Activated CD4-positive, alpha-beta T cell treated with anti-CD3 and anti-CD28 coated beads, Interleukin-2, amount 10 ng/mL, durations not matched to agents 7 days and 5 days (primary cell): Measurements from ENCODE around the gene TMEM207. TPM values are rescaled to one million over a fixed set of nuclear protein-coding genes. Genes with fewer than 3 reads are reported as not detected.

Source experiments
- CTCF ChIA-PET: fragments of 350-600 bp; sonication (Branson Sonifier 250); formaldehyde crosslinking; loops from one replicate; lab custom pipeline; 2021; ENCODE audit warnings: antibody characterized with exemption; lab: Charles Lee
- POLR2A ChIA-PET: fragments of 350-600 bp; sonication (Branson Sonifier 250); formaldehyde crosslinking; loops from one replicate; lab custom pipeline; 2021; ENCODE audit warnings: antibody characterized with exemption; lab: Charles Lee
- DNase-seq: peaks from one replicate; pipeline ENCODE4 v3.0.0-alpha.2; 2020
- H3K27ac Mint-ChIP-seq: one replicate; pipeline ENCODE4 v1.8.0; 2021; ENCODE audit warnings: mild to moderate bottlenecking, moderate library complexity, mixed read lengths
- H3K27me3 Mint-ChIP-seq: one replicate; pipeline ENCODE4 v1.8.0; 2021; ENCODE audit warnings: mixed read lengths
- H3K36me3 Mint-ChIP-seq: one replicate; pipeline ENCODE4 v1.8.0; 2021; ENCODE audit warnings: low read depth, mixed read lengths
- H3K4me1 Mint-ChIP-seq: one replicate; pipeline ENCODE4 v1.8.0; 2021; ENCODE audit warnings: mixed read lengths
- H3K4me3 Mint-ChIP-seq: one replicate; pipeline ENCODE4 v1.8.0; 2021; ENCODE audit warnings: mild to moderate bottlenecking, moderate library complexity, mixed read lengths
- H3K9me3 Mint-ChIP-seq: one replicate; pipeline ENCODE4 v1.8.0; 2021; ENCODE audit warnings: mixed read lengths
- total RNA-seq, 2 experiments: library from RNA; stranded (reverse); gene quantifications; one replicate each; pipeline ENCODE4 v1.2.3, GENCODE V29; 2021

Gene TMEM207
- total RNA-seq, 2 experiments from 2014 or later: not detected

DNA sequence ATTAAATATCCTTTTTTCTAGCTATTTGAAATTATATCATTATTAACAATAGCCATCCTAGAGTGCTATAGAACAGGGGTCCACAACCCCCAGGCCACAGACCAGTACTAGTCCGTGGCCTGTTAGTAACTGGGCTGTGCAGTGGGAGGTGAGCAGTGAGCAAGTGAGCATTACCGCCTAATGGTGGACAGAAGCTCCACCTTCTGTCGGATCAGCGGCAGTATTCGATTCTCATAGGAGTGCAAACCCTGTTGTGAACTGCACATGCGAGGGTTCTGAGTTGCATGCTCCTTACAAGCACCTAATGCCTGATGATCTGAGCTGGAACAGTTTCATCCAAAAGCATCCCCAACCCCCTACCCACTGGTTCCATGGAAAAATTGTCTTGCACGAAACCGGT is 50.0 kb downstream of the TMEM207 start:
- no peaks in the 10 kb centered on the region for H3K36me3 Mint-ChIP-seq
- H3K4me3 Mint-ChIP-seq: no peak overlapping the region
- H3K27ac Mint-ChIP-seq: no peak overlapping the region
- peaks cover 2% of the 10 kb centered on the region for H3K27me3 Mint-ChIP-seq
- ChIA-PET POLR2A (no interaction called here), CTCF (interaction anchor here (1.1 kb wide), 1 partner anchor 14 kb away, joined by 5 read pairs; no protein-coding TSS in a partner anchor)
- H3K4me1 Mint-ChIP-seq: no peaks in the 10 kb centered on the region
- no peaks in the 10 kb centered on the region for H3K9me3 Mint-ChIP-seq
- no peak for DNase-seq

- DNase-seq: no peak
- CTCF ChIA-PET: no interaction called here
- Mint-ChIP-seq H3K27ac (no peak overlapping the region), H3K4me3 (no peak overlapping the region), H3K9me3 (no peaks in the 10 kb centered on the region), H3K4me1 (no peaks in the 10 kb centered on the region), H3K27me3 (peaks cover 4% of the 10 kb centered on the region), H3K36me3 (no peaks in the 10 kb centered on the region)
- POLR2A ChIA-PET: no interaction called here
Observed at GRCh38 chr3:190397889-190398288, 51.8 kb downstream of the TMEM207 start.

DNA sequence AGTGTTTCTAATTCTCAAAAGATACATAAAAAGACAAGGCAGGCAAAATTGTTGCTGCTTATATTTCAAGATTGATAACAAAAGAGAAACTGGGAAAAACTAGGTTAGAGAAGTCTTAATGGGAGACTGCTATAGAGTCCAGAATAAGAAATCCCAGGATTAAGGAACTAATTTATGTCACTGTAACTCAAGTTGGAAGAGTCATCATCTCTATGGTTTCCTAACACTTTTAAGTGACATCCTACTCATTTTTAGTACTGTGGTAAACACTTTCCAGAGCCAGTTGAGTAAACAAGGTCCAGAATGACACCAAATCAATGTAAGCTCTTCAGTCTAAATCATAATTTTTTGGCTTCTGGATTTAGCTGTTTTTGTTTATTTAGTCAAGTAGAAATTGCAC is 53.7 kb downstream of the TMEM207 start:
- H3K4me1 Mint-ChIP-seq: no peaks in the 10 kb centered on the region
- ChIA-PET CTCF (no interaction called here), POLR2A (no interaction called here)
- peaks cover 4% of the 10 kb centered on the region for H3K27me3 Mint-ChIP-seq
- H3K4me3 Mint-ChIP-seq: no peak overlapping the region
- H3K9me3 Mint-ChIP-seq: no peaks in the 10 kb centered on the region
- no peak for DNase-seq
- no peak overlapping the region for H3K27ac Mint-ChIP-seq
- H3K36me3 Mint-ChIP-seq: no peaks in the 10 kb centered on the region

GRCh38 chr3:190388703-190389102 is 61.0 kb downstream of the TMEM207 start:
- H3K9me3 Mint-ChIP-seq: no peaks in the 10 kb centered on the region
- H3K4me1 Mint-ChIP-seq: no peaks in the 10 kb centered on the region
- CTCF ChIA-PET: no interaction called here
- H3K4me3 Mint-ChIP-seq: no peak overlapping the region
- no peak for DNase-seq
- POLR2A ChIA-PET: no interaction called here
- H3K27me3 Mint-ChIP-seq: peaks cover 2% of the 10 kb centered on the region
- no peak overlapping the region for H3K27ac Mint-ChIP-seq
- no peaks in the 10 kb centered on the region for H3K36me3 Mint-ChIP-seq

GRCh38 chr3:190387578-190388213 is 62.0 kb downstream of the TMEM207 start, which contains the start of gene CLDN16:
CLDN16 (plus strand) TSS chr3:190388163; CDS start chr3:190388330, 167 bp downstream.
- no peaks in the 10 kb centered on the region for H3K9me3 Mint-ChIP-seq
- no peaks in the 10 kb centered on the region for H3K27me3 Mint-ChIP-seq
- H3K36me3 Mint-ChIP-seq: no peaks in the 10 kb centered on the region
- H3K4me1 Mint-ChIP-seq: no peaks in the 10 kb centered on the region
- no peak within 1 kb of the TSS for H3K4me3 Mint-ChIP-seq
- DNase-seq: no peak
- no peak within 1 kb of the TSS for H3K27ac Mint-ChIP-seq
- CTCF ChIA-PET: no interaction called here
- POLR2A ChIA-PET: no interaction called here

GRCh38 chr3:190385731-190386688 is 63.7 kb downstream of the TMEM207 start:
- no peaks in the 10 kb centered on the region for H3K4me1 Mint-ChIP-seq
- no peaks in the 10 kb centered on the region for H3K9me3 Mint-ChIP-seq
- ChIA-PET CTCF (no interaction called here), POLR2A (no interaction called here)
- no peaks in the 10 kb centered on the region for H3K36me3 Mint-ChIP-seq
- H3K4me3 Mint-ChIP-seq: no peak overlapping the region
- no peak overlapping the region for H3K27ac Mint-ChIP-seq
- no peaks in the 10 kb centered on the region for H3K27me3 Mint-ChIP-seq
- DNase-seq: no peak

DNA sequence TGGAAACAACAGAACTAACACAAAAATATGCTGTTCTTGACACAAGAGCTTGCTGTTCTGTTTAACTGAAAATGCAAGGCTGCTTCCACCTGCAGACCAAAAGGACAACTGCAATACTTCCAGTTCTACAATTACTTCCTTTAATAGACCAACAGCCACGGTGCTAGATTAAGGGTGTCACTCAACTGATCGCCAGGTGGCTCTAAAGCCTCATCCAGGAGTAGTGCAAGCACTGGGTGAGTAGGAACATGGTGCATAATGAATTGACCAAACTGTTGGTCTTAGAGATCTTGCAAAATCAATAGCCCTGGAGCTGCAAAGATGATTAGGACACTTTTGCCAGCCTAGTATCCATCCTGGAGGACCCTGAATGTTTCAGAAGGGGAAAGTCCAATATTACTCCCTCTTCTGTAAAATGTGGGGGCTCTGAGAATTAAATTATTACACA is 65.4 kb downstream of the TMEM207 start:
- Mint-ChIP-seq H3K27ac (no peak overlapping the region), H3K9me3 (no peaks in the 10 kb centered on the region), H3K4me3 (no peak overlapping the region), H3K36me3 (no peaks in the 10 kb centered on the region), H3K27me3 (no peaks in the 10 kb centered on the region), H3K4me1 (no peaks in the 10 kb centered on the region)
- POLR2A ChIA-PET: no interaction called here
- no peak for DNase-seq
- CTCF ChIA-PET: interaction anchor here (0.6 kb wide), 1 partner anchor 34 kb away, joined by 3 read pairs; no protein-coding TSS in a partner anchor

DNA sequence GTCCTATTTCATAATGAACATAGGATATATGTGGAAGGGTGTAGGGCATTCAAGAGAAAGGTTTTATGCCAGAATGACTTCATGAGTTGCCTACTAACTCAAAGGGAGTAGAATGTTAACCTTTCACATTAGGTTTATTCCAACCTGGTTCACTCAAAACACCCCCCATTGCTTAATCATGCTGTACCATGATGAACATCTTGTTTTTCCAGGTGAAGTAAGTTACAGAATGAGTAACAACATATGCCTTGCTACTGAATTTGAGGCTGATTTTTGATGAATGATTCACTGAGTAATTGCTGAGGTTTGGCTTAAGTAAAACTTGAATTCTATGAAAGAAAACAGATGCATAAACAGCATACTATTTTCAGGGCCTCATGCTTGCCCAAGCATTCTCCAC is 67.6 kb downstream of the TMEM207 start:
- DNase-seq: no peak
- no peaks in the 10 kb centered on the region for H3K4me1 Mint-ChIP-seq
- POLR2A ChIA-PET: no interaction called here
- H3K4me3 Mint-ChIP-seq: no peak overlapping the region
- H3K27ac Mint-ChIP-seq: no peak overlapping the region
- H3K36me3 Mint-ChIP-seq: no peaks in the 10 kb centered on the region
- H3K27me3 Mint-ChIP-seq: no peaks in the 10 kb centered on the region
- CTCF ChIA-PET: no interaction called here
- H3K9me3 Mint-ChIP-seq: no peaks in the 10 kb centered on the region

GRCh38 chr3:190381441-190381840 is 68.3 kb downstream of the TMEM207 start:
- ChIA-PET CTCF (no interaction called here), POLR2A (no interaction called here)
- Mint-ChIP-seq H3K27me3 (no peaks in the 10 kb centered on the region), H3K4me3 (no peak overlapping the region), H3K4me1 (no peaks in the 10 kb centered on the region), H3K27ac (no peak overlapping the region), H3K36me3 (no peaks in the 10 kb centered on the region), H3K9me3 (no peaks in the 10 kb centered on the region)
- no peak for DNase-seq

GRCh38 chr3:190380184-190380583 is 69.5 kb downstream of the TMEM207 start:
- no peak for DNase-seq
- ChIA-PET POLR2A (no interaction called here), CTCF (no interaction called here)
- Mint-ChIP-seq H3K4me3 (no peak overlapping the region), H3K27me3 (peaks cover 5% of the 10 kb centered on the region), H3K9me3 (no peaks in the 10 kb centered on the region), H3K4me1 (no peaks in the 10 kb centered on the region), H3K36me3 (no peaks in the 10 kb centered on the region), H3K27ac (no peak overlapping the region)

Other genes starting within 250 kb of the TMEM207 start
- not detected for gene CLDN1, start 127.5 kb downstream of the TMEM207 start, total RNA-seq
- not detected for gene CLDN16, start 61.7 kb downstream of the TMEM207 start, total RNA-seq
- 1 to 10 TPM; 7.2 to 8.2 TPM for gene IL1RAP, start 64.2 kb upstream of the TMEM207 start, total RNA-seq